ENCODE results near the gene PWWP2A.

The PWWP2A gene

DNA sequence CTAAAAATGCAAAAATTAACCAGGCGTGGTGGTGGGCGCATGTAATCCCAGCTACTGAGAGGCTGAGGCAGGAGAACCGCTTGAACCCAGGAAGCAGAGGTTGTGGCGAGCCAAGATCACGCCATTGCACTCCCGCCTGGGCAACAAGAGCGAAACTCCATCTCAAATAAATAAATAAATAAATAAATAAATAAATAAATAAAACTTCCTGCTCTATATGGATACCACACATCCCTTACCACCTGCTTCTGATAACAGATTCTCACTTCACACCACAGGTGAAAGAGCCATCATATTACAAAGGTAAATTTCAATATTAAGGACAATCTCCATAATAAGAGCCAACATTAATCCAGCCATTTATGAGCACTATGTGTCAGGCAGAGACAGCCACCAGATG lies 9.4 kb upstream of the PWWP2A start:
- no peak for DNase-seq

DNA sequence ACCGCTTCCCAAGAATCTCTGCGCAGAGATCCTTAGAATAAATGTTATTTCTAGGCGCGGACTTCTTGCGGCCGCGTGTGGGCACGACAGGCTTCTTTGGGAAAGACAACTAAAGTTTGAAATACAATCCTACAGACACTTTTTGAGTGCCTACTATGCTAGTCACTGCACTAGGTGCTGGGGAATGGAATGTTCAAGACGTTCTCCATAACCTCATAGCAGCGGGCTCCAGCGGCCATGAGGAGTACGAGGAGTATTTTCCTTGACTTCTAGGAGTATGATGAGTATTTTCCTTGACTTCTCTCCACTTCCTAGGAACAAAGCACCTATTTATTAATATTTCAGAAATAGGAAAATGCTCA lies 636 bp upstream of the PWWP2A start:
- no peak for DNase-seq

DNA sequence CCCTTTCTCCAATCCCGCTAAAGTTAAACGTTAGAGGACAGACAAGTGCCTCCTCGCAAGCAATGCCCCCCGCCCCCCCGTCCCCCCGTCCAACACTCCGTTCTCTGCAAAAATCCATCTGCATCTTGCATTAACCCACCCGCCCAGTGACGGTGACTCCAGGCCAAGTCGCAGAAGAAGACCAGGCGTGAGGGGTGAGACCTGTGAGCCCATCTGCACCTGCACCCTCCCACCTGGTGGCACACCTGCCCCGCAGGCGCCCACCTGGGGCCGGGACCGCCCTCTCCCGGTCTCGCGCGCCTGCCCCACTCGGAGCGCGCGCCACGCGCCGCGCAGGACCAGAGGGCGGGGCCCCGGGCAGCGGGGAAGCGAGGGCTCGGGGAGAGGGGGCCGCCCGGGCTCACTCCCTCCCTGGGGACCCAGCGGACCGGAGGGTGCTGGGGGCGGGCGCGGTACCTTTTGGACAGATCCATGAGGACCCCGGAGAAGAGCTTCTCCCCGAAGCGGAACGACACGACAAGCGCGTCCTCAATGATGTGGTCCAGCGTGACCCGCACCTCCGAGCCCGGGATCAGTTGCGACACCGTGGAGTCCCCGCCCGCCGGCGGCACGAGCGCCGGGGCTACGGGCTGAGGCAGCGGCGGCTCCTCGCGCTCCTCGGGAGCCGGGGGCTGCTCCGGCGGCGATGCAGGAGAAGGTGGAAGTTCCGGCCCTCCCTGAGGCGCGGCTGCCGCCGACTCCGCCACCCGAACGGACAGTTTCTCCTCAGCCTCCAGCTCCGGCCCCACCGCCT lies 705 bp downstream of the PWWP2A start:
- DNase-seq: no peak

DNA sequence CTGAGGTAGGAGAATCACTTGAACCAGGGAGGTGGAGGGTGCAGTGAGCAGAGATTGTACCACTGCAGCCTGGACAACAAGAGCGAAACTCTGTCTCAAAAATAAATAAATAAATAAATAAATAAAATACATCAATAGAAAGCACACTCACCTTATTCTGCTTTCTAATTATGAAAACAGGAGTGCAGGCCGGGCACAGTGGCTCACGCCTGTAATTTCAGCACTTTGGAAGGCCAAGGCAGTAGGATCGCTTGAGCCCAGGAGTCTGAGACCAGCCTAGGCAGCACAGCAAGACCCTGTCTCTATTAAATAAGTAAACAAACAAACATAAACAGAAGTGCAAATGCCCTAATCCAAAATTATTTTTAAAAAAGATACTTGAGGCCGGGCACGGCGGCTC lies 2.3 kb downstream of the PWWP2A start:
- DNase-seq: no peak

DNA sequence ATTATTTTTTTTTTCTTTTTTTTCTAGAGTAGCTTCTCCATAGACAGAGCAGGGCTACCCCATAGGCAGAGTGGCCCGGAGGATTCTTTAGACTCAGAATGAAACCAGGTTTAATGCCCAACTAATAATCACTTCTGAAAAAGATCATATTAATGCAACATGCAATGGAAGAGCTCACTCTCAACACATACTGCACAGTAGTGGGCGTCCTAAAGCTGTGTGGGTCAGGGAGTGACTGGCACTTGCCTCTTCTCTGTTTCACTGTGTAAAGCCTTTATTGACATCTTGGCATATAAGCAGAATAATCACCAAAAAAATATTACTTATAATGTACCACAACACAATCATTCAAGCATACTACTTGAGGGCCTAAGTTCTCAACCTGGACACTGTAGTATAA lies 11.1 kb downstream of the PWWP2A start:
- no peak for DNase-seq

DNA sequence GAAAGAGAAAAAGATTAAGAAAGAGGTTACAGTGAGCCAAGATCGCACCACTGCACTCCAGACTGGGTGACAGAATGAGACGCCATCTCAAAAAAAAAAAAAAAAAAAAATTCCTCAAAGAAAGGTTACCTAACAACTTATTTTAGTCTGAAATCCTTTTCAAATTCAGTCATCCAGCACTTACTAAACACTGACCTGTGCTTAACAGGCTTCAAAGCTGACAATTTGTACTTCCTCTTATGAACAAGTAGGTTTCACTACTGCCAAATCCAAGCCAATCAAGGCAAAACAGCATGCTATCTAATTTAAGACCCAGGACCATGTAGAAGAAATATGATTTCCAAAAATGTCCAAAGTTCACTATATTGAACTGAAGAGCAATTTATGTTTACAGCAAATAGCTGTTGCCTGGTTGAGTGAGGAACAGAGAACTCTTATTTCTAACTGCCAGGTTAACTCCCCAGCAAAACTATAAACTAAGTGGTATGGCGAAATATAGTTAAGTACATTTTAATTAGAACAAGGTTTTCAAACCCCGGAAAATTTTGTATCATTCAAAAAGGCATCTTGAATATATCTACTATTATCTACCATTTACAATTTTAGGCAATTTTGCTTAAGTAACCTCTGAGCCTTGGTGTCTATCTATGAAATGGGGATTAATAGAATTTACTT lies 13.4 kb downstream of the PWWP2A start:
- DNase-seq: no peak

DNA sequence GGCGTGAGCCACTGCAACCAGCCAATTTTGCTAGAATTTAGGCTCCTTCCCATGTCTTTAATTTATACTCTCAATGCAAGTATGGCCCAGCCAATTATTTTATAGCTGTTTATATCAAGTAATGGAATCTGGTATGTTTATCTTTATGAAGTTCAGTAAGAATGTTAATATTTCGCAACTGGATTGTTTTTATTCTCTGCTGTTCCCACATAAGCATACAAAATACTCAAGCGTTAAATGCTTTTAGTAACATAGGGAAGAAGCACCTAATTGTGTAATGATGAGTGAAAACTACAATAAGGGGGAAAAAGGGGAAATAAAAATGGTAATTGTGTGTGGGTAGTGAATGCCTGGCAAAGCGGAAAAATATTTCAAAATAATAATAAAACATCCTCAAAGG lies 21.3 kb downstream of the PWWP2A start:
- no peak for DNase-seq

DNA sequence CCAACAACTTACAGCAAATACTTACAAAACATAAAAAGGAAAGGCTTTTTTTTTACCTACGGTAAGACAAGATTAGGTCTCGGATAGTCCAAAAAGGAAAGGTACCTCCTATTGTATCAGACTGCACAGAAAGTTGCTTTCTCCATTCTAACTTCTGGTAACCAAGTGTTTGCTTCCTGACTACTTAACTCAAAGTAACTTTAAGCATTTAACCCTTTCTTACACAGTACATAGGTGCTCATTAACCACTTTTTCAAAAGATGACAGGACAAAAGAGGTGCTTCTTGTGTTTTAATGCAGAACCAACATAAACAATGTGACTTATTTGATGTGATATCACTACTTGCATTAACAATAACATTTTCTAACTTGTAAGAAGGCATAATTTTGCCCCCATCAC lies 23.1 kb downstream of the PWWP2A start:
- DNase-seq: no peak

DNA sequence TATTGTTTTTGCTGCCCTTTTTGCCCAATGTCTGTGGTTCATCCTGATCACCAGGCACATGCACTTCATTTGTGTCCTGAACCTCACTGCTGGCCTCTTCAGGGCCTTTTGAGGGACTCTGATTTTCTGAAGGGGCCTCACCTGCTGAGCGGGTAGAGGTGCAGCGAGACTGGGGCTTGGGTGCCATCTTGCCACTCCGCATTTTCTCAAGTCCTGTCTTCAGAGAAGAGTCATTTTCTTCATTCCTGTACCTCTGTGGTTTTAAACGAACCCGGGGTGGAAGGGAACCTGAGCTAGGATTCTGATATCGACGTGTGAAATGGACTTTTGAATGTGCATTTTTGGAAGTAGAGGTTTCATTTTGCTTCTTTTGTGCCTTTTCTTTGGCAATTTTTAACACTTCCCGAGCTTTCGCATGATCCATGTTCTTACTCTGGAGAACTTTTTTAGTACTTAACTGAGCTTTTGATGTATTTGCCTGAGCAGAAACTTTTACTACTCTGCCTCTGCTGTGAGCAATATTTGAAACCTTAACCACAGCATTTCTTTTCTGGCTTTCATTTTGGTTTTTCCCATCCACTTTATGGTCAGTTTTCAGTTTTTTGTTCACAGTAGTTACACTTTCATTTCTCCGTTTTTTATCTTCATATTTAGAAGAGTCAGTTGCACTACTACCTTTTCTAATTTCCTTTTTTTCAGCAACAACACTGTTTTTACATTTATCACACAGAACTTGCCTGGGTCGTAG lies 26.1 kb downstream of the PWWP2A start:
- no peak for DNase-seq

DNA sequence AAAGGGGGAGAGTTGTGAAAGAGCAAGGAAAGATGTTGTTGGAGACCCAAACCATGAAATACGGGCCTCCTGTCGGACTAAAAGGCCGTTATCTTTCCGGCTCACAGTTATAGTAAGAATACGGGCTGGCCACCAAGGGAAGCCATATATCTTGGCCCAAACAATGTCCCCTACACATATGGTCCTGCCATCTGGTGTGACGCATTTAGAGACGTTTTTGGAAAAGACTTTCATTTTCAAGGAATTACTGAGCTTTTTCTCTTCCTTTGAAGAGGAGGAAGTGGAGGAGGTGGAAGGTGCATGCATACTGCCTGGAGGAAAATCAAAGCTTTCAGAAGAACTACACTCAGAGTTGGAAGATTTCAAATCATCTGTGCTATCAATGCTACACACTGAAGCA lies 26.7 kb downstream of the PWWP2A start:
- DNase-seq: no peak

DNA sequence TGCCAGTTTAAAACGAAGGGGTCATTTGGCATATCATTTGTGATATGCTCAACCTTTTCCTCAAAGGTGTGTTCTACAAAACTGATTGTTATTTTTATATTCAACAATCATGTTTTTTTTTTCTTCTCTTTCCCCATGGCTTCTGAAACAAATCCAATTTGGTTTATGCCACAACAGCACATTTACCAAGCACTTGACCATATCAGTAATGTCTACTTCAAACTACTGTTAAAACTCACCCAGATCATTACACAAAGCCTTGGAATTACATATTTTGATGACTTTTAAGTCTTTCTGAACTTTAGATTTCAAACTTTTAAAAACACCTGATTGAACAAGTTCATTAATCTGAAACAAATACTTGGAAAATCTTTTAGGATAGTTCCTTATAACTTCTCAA lies 29.2 kb downstream of the PWWP2A start:
- DNase-seq: no peak

DNA sequence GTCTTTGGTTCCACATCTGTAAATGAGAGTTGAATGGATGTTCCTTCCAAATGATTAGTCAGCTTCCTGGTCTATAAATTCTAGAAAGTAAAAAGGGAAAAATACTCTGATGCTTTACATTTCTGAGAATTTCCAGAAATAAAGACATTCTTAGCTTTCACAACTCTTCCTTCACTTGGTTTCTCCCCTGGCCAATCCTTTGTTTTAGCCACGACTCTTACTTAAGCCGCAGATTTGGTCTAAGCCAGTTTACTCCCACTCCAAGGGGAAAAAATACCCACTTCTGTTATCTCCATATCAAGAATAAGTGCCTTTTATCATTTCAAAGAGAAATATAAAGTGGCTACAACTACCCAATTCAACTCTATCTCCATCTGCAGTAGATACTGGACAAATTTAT lies 29.7 kb downstream of the PWWP2A start:
- no peak for DNase-seq

DNA sequence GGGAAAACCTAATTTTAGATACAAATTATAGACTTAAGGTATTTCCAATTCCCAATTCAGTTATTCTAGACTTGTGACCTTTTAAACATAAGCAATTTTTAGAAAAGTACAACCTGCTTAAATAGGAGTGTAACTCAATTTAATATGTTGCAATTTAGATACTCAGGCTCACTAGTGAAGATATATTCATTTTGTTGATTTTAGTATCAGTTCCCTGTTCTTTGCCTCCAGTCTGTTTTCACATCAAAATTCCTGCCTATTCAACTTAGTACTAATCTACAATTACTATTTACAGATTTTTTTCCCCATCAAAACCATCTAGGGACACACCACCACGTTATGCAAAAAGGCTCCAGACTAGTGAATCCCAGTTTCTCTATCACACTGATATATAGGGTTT lies 30.4 kb downstream of the PWWP2A start:
- no peak for DNase-seq

DNA sequence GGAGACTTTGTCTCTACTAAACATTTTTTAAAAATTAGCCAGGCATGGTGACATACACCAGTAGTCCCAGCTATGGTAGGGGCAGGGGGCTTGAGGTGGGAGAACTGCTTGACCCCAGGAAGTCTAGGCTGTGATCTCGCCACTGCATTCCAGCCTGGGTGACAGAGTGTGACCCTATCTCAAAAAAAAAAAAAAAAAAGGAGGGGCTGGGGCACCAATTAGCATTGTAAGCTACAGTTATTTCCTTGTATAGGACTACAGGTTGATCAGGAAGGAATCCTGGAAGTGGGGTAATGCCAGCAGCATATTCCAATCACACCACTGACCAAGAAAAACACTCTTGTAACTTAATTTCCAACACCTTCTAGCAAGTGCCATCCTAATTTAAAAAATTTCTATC lies 32.1 kb downstream of the PWWP2A start:
- DNase-seq: no peak

DNA sequence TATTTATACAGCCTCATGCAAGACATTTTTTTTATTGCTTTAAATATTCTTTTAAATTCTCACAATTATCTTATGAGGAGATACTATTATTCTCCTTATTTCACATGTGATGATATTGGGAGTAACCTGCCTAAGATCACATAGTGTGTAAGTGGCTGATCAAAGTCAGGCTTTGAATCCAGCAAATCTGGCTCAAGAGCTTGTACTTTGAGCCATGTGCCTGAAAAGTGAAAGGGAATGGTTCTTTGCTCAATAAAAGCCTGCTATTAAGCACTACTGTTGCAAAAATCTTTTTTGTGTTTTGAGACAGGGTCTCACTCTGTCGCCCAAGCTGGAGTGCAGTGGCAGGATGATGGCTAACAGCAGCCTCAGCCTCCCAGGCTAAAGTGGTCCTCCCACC lies 35.1 kb downstream of the PWWP2A start:
- no peak for DNase-seq

DNA sequence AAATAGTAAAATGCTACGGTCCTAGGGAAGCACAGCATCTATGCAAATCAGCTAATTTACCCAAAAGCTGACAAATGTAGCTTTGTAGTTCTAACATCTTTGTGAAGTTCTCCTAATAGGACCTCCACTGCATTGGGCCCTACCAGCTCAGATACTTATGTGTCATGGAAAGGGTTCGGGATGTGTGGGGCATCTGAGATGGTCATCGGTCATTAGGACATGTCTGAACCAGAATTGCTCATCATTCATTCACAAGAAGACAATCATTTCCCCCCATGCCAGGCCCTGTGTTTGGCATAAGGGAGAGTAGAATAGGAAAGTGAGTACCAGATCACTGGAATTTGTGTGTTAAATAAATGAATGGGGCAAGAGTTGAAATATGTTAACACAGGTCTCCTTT lies 35.7 kb downstream of the PWWP2A start:
- DNase-seq: no peak

DNA sequence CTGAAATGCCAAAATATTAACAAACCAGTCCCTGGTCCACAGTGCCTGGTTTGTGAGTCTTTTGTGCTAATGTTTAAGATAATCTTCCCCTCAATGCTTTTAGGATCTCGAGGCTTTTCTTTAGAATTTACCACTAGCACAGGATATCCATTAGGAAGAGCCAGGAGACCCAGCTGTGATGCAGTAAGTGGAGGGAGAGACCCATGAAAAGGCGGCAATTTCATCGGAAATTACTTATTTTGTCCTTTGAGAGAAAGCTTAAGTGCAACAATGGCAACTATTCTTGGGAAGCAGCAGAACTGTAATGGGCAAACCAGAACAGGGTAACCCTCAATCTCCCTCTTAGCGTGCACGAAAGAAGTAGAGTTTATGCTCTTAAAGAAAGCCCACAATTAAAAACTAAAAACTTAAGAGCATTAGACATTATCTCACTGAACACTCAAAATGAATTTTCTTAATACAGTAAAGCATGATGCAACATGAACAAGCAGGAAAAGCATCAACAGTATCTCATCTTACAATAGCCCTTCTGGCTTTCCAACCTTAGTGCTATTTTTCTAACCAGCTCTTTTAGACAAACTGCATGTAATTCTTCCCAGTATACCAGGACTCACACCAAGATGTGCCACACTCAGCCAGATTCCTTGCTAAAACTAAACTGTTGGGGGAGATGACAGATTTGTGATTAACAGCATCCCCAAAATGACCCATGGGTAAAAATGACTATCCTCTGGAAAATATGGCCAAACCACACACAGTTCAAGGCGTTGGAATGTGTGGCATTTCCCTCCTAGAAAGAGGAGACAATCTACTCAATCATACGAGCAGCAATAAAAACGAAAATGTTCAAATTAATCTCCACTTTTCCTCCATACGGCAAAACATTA lies 36.4 kb downstream of the PWWP2A start:
- DNase-seq: no peak

DNA sequence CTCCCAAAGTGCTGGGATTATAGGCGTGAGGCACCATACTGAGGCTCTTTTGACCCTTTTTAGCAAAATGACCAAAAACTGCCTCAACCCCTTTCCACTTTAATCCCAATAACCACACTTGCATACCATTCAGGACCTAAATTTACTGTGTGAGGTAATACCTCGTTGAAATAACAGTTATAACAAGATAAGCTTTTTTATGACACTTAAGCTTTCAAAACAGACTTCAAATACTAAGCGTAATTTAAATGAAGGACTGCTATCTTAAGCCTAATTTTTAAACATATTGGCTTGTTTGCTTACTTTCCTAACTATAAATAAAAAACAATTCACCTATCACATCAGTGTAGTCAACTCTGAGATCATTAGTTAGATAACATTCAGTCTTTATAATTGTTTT lies 37.8 kb downstream of the PWWP2A start:
- no peak for DNase-seq

DNA sequence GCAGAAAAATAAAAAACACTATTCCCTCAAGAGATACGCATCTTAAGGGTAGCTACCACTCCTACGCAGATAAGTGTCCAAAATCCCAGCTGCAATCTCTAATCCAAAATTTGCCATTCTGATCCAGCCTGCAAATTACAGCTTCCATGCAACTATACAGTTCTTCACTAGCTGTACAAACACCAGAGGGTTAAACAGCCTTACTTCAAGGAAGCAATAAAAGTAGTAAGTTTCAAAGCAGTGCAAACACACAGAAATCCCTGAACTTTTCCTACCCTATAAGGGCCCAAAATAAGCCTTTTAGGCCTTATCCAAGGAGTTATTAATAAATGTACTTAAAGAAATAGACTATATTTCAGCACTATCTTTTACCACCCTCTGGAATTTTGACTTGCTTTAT lies 39.5 kb downstream of the PWWP2A start:
- DNase-seq: no peak

DNA sequence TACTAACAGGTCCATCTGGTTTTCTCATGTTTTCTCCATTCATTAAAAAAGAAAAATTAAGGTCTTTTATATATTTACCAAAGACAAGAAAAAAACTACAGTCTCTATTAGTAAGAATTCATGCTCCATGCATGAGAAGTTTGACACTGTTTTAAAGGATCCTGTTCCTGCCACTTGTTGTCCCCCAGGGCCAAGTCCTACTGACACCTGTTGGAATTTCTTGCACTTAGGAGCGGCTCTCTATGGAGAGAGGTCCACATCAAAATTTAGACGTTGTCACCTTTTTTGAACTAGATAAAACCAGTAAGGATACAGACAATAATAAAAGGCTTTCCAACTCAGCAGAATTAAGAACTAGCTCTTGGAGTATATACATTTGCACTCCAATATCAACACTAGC lies 42.3 kb downstream of the PWWP2A start:
- no peak for DNase-seq

DNA sequence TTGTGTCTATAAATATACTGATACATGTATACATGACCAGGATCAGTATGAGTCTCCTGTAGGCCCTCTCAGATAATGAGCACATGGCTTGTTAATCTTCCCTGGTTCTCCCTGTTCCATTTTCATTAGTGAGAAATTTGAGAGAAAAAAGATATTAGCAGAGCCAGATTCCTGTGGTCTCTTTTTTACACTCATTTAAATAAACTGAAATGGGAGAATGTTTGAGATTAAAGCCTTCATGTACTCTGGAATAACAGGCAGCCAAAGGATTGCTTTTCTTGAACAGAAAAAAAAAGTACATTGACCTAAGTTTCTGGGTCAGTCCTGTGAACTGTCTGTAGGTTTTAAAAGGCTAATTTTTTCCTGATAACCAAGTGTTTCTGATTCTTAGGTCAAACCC lies 44.2 kb downstream of the PWWP2A start:
- DNase-seq: no peak

DNA sequence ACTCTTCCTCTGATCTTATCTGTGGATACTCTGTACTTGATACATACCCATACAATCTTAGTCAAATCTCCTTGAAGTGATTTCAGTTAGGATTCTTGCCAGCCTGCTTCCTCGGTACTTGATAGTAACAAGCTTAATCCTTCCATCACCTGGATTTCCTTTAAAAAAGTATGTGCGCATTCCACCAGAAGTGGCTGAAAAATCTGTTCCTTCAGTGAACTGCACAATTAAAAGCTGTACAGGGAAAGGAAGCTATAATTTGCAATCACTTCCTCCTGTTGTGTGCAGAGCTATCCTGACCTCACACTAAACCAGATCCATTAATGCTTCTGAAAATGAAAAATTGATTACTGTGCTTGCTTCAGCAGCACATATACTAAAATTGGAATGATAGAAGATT lies 47.3 kb downstream of the PWWP2A start:
- no peak for DNase-seq

DNA sequence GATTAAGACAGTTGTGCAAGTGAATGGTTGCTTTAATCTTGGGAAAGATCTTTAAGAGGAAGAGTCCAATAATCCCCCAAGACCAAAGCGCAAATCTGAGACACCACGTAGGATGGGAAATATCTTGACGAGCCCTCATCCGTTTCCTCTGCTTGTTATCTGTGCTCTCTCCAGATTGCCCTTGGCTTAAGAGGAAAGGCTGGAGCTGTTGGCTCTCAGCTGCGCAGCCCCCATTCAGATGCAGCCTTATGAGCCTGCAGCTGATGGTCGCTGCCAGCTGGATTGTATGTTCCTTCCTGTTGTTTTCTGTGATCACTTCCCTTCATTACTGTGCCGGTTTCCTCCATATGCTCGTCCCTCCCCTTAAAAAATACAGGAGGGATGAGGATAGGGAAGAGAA lies 47.7 kb downstream of the PWWP2A start:
- DNase-seq: no peak

Data from NCI-H510A treated with DMSO at 0.1 percent for 48 hours (cell line).